Glutamatergic neuron (in vitro differentiated cells): ENCODE measurements around the gene VGLL3. TPM values are rescaled to one million over a fixed set of nuclear protein-coding genes. Genes with fewer than 3 reads are reported as not detected.

ENCODE experiments used
- DNase-seq: peaks from one replicate; pipeline ENCODE4 v3.0.0; 2022
- H3K27ac Mint-ChIP-seq: one replicate; pipeline ENCODE4 v1.8.0; 2020; ENCODE audit warnings: mild to moderate bottlenecking, mixed read lengths, inconsistent platforms; ENCODE audit not compliant: unreplicated experiment
- H3K27me3 Mint-ChIP-seq: one replicate; pipeline ENCODE4 v1.8.0; 2020; ENCODE audit warnings: mild to moderate bottlenecking, moderate library complexity, mixed read lengths, inconsistent platforms; ENCODE audit not compliant: unreplicated experiment
- H3K36me3 Mint-ChIP-seq: one replicate; pipeline ENCODE4 v1.8.0; 2020; ENCODE audit warnings: mild to moderate bottlenecking, mixed read lengths, inconsistent platforms; ENCODE audit not compliant: unreplicated experiment
- H3K4me1 Mint-ChIP-seq: one replicate; pipeline ENCODE4 v1.8.0; 2020; ENCODE audit warnings: mild to moderate bottlenecking, low read depth, mixed read lengths, inconsistent platforms; ENCODE audit not compliant: unreplicated experiment
- H3K4me3 Mint-ChIP-seq: one replicate; pipeline ENCODE4 v1.8.0; 2020; ENCODE audit warnings: mild to moderate bottlenecking, mixed read lengths, inconsistent platforms; ENCODE audit not compliant: unreplicated experiment
- H3K9me3 Mint-ChIP-seq: one replicate; pipeline ENCODE4 v1.8.0; 2020; ENCODE audit warnings: mild to moderate bottlenecking, moderate library complexity, mixed read lengths, inconsistent platforms; ENCODE audit not compliant: unreplicated experiment
- CTCF ChIP-seq: fragments of 200-600 bp; sonication (generic); IDR thresholded peaks from one replicate; pipeline ENCODE4 v1.5.0; 2021; ENCODE audit not compliant: partially characterized antibody, unreplicated experiment
- total RNA-seq: library from RNA; stranded (reverse); fragmentation: NEBNext Ultra II Directional; extraction: Animal tissue kit (Norgen Biotek cat#: 25700); gene quantifications from one replicate; pipeline ENCODE4 v1.2.1, GENCODE V29; 2021; ENCODE audit not compliant: unreplicated experiment

VGLL3 gene
- total RNA-seq, 1 donor from 2014 or later: 0.15 TPM

DNA sequence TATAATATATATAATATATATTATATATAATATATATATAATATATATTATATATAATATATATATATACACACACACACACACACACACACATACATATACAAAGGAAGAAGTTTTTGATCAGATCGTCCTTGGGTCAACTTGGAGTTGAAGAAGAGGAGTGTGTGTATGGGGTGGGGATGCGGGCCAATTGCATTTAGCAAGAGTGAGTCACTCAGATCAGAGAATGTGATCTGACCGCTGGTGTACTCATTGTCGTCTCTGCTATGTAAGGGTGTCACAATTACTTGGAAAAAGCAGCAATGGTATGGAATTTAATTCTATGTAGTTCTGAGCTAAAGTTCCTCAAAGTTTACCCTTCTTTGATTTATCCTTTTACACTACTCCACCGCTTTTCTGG is 4.6 kb upstream of the VGLL3 start:
- TF ChIP-seq CTCF: no peak
- Mint-ChIP-seq H3K4me1 (no peaks in the 10 kb centered on the region), H3K4me3 (no peak overlapping the region)

GRCh38 chr3:86993704-86994103 is 2.8 kb upstream of the VGLL3 start:
- Mint-ChIP-seq H3K27me3 (no peaks in the 10 kb centered on the region), H3K36me3 (no peaks in the 10 kb centered on the region), H3K4me3 (no peak overlapping the region), H3K9me3 (no peaks in the 10 kb centered on the region), H3K4me1 (no peaks in the 10 kb centered on the region), H3K27ac (no peak overlapping the region)
- no peak for TF ChIP-seq CTCF
- no peak for DNase-seq

More for the DNA sequence above, 4.6 kb upstream of the VGLL3 start:
- Mint-ChIP-seq H3K27me3 (no peaks in the 10 kb centered on the region), H3K36me3 (no peaks in the 10 kb centered on the region), H3K27ac (no peak overlapping the region), H3K9me3 (no peaks in the 10 kb centered on the region)
- DNase-seq: no peak

DNA sequence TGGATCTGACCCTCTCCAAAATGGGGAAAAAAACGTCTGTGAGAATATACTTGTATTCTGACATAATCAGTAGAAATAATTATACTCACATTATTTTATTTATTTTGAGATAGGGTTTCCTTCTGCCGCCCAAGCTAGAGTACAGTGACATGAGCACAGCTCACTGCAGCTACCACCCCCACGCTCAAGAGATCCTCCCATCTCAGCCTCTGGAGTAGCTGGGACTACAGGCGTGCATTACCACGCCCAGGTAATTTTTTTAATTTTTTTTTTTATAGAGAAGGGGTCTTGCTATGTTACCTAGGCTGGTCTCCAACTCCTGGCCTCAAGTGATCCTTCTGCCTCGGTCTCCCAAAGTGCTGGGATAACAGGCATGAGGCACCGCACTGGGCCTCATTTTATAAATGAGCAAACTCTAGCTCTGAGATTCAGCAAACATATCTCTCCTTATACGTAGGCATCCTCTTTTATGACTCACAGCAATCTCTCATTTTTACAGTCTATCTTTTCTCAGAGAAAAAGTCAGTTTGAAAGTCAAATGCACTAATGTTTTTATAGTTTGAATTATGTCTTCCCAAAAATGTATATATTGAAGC is 989 bp upstream of the VGLL3 start:
- Mint-ChIP-seq H3K4me3 (peak overlapping the region; percentile 71), H3K27me3 (no peaks in the 10 kb centered on the region), H3K4me1 (no peaks in the 10 kb centered on the region), H3K9me3 (no peaks in the 10 kb centered on the region), H3K36me3 (no peaks in the 10 kb centered on the region), H3K27ac (no peak overlapping the region)
- no peak for TF ChIP-seq CTCF
- DNase-seq: no peak

- H3K4me1 Mint-ChIP-seq: no peaks in the 10 kb centered on the region
- peak overlapping the region; percentile 71 for H3K4me3 Mint-ChIP-seq
- no peaks in the 10 kb centered on the region for H3K9me3 Mint-ChIP-seq
- H3K27me3 Mint-ChIP-seq: no peaks in the 10 kb centered on the region
- no peak for DNase-seq
- no peak for TF ChIP-seq CTCF
- no peaks in the 10 kb centered on the region for H3K36me3 Mint-ChIP-seq
- H3K27ac Mint-ChIP-seq: no peak overlapping the region
These were observed 500 bp upstream of the VGLL3 start for GRCh38 chr3:86991482-86991815.

DNA sequence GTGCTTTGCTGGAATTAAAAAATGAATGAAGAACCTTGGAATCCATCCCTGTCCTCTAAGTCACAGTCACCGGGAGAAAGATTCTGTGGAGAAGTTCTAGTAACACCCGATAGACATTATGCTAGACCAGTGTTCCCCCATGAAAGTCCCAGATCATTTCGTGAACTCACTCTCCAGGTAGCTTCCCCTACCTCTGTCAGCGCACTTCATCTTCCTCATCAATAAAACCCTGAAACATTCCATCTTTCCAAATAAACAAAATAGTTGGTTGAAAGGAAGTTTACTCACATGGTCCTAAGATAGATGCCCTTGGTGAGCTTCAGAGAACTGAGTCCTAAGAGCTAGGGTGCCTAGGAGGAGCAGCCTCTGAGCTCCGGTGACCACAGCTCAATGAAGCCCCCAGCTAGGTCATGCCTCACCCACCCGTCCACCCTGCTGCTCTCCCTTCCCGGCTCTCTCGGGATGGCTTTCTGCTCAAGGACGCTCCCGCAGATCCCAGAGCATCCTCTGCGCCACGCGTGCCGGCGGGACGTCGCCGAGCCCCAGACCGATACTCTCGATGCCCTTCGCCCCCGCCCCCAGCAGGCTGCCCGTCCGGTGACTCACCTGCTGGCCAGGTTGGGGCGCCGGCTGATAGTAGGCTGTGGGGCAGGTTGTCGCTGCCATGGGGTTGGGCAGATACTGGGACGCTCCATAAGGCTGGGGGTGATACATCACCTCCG is 776 bp downstream of the VGLL3 start:
- H3K4me1 Mint-ChIP-seq: no peaks in the 10 kb centered on the region
- peak overlapping the region; percentile 73 for H3K4me3 Mint-ChIP-seq
- TF ChIP-seq CTCF: no peak
- DNase-seq: peak; percentile 37
- no peaks in the 10 kb centered on the region for H3K9me3 Mint-ChIP-seq
- no peaks in the 10 kb centered on the region for H3K27me3 Mint-ChIP-seq
- no peaks in the 10 kb centered on the region for H3K36me3 Mint-ChIP-seq
- no peak overlapping the region for H3K27ac Mint-ChIP-seq
